Lung (tissue), 12 donors: Measurements from ENCODE around the gene SLC17A7. TPM values are rescaled to one million over a fixed set of nuclear protein-coding genes. Genes with fewer than 3 reads are reported as not detected.

Experiments used
- ATAC-seq: fragments of 200-7000 bp; cut with Tn5 transposase; one replicate; pipeline ENCODE4 v1.9.1; 2020; ENCODE audit warnings: moderate number of reproducible peaks; ENCODE audit not compliant: insufficient read depth, low FRiP score
- DNase-seq, 3 donors: peaks; one replicate each; pipeline ENCODE4 v3.0.0-alpha.2; 2013 to 2017
- H3K27ac ChIP-seq, 2 donors: one replicate each; pipeline ENCODE4 v1.5.1; 2013; ENCODE audit warnings: mild to moderate bottlenecking in 2 of 2, moderate library complexity in 2 of 2, control low read depth in 1 of 2, inconsistent platforms in 1 of 2, low read depth in 1 of 2, low read length in 1 of 2
- H3K27me3 ChIP-seq, 3 donors: one replicate each; pipeline ENCODE4 v1.5.1; 2013; ENCODE audit warnings: low read length in 2 of 3; ENCODE audit not compliant: control insufficient read depth in 3 of 3, insufficient read depth in 3 of 3
- H3K36me3 ChIP-seq, 4 donors: one replicate each; pipeline ENCODE4 v1.5.1; 2013; ENCODE audit warnings: low read length in 4 of 4, mild to moderate bottlenecking in 1 of 4, moderate library complexity in 1 of 4; ENCODE audit not compliant: control insufficient read depth in 4 of 4, insufficient read depth in 4 of 4
- H3K4me1 ChIP-seq, 5 donors: one replicate each; pipeline ENCODE4 v1.5.1; 2013; ENCODE audit warnings: low read length in 5 of 5, mild to moderate bottlenecking in 2 of 5, moderate library complexity in 1 of 5; ENCODE audit not compliant: control insufficient read depth in 5 of 5, insufficient read depth in 5 of 5
- H3K4me3 ChIP-seq: one replicate; pipeline ENCODE4 v1.5.1; 2013; ENCODE audit warnings: mild to moderate bottlenecking, control low read depth, moderate library complexity
- H3K9ac ChIP-seq, 2 donors: one replicate each; pipeline ENCODE4 v1.5.1; 2013; ENCODE audit warnings: low read length in 2 of 2, control low read depth in 1 of 2; ENCODE audit not compliant: insufficient read depth in 1 of 2
- H3K9me3 ChIP-seq, 4 donors: one replicate each; pipeline ENCODE4 v1.5.1; 2013; ENCODE audit warnings: low read length in 3 of 4, mild to moderate bottlenecking in 1 of 4, moderate library complexity in 1 of 4; ENCODE audit not compliant: control insufficient read depth in 4 of 4, insufficient read depth in 3 of 4
- WGBS, 2 donors: extraction: QIAGEN DNeasy Blood & Tissue Kit; methylation state at CpG; one replicate each; pipeline ENCODE4 v1.1.7; 2013; 5-methylcytosine and 5-hydroxymethylcytosine counted together
- polyA plus RNA-seq, 2 donors: library from polyadenylated mRNA; stranded (reverse); fragments of 200-250 nt; gene quantifications; one replicate each; pipeline ENCODE4 v1.2.1, GENCODE V29; 2013
- total RNA-seq, 2 donors: library from RNA; depleted of rRNA in 1 of 2; stranded (reverse); fragments of >200 nt in 1 of 2; gene quantifications; one replicate each; pipeline ENCODE4 v1.2.1, GENCODE V29; 2014 to 2021
- TF ChIP-seq, protein P1 (sequence below): IDR thresholded peaks from 2 replicates; pipeline ENCODE4 v1.5.1; 2012; ENCODE audit warnings: mild to moderate bottlenecking; ENCODE audit errors: control extremely low read depth, extremely low read depth
- donor health status: control.
- donor health status: control.
- donor health status: Bipolar disorder and iron deficiency.
- donor health status: healthy.
- donor health status: DM: yes; HTN: yes; CAD: no.

The SLC17A7 gene
- total and polyA plus RNA-seq, 4 donors = 0.10 to 0.51 (median 0.30) TPM

- H3K27me3 ChIP-seq = peaks cover 6 to 97% (median 90%) of the 10 kb centered on the region in 3 donors
- ATAC-seq (no peak), DNase-seq (no peak)
- H3K4me3 ChIP-seq = no peak overlapping the region
- H3K4me1 ChIP-seq = peaks cover 0 to 8% (median 7%) of the 10 kb centered on the region in 5 donors
- no peaks in the 10 kb centered on the region for H3K36me3 ChIP-seq
- peaks cover 0 to 7% (median 0%) of the 10 kb centered on the region in 4 donors for H3K9me3 ChIP-seq
- H3K9ac ChIP-seq = no peak overlapping the region
- no peak overlapping the region for H3K27ac ChIP-seq
- TF ChIP-seq, protein P1, sequence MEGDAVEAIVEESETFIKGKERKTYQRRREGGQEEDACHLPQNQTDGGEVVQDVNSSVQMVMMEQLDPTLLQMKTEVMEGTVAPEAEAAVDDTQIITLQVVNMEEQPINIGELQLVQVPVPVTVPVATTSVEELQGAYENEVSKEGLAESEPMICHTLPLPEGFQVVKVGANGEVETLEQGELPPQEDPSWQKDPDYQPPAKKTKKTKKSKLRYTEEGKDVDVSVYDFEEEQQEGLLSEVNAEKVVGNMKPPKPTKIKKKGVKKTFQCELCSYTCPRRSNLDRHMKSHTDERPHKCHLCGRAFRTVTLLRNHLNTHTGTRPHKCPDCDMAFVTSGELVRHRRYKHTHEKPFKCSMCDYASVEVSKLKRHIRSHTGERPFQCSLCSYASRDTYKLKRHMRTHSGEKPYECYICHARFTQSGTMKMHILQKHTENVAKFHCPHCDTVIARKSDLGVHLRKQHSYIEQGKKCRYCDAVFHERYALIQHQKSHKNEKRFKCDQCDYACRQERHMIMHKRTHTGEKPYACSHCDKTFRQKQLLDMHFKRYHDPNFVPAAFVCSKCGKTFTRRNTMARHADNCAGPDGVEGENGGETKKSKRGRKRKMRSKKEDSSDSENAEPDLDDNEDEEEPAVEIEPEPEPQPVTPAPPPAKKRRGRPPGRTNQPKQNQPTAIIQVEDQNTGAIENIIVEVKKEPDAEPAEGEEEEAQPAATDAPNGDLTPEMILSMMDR = no peak
- WGBS, 2 donors = 51 to 58% methylated on average over 11 to 12 of the region's 12 CpGs
Observed at GRCh38 chr19:49427339-49427738, 14.0 kb downstream of the SLC17A7 start.

DNA sequence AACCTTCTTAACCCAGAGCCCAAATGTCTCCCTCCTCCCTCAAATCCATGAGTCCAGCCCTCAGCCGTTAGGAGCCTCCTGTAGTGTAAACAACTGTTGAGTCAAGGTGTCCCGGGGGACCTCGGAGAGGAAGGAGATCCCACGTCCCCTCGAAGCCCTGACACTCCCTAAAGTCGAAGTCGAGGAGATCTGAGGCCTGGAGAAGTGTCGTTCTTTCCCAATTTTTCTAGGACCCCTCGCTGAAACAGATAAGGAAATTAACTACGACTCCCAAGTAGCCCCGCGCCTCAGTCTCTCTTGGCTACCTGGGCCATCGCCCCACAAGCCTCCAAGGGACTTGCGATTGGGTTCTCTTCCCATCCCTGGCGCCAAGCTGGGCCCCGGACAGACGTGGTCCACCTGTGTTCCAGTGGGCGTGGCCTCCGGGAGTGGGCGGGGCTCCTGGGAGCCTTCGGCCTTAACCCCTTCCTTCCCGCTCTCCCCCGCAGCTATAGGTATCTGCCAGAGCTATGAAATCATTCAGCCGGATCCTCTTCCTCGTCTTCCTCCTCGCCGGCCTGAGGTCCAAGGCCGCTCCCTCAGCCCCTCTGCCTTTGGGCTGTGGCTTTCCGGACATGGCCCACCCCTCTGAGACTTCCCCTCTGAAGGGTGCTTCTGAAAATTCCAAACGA, 15.3 kb downstream of the SLC17A7 start:
- H3K27ac ChIP-seq = no peak overlapping the region
- H3K4me3 ChIP-seq = no peak overlapping the region
- TF ChIP-seq, protein P1 = no peak
- no peak for ATAC-seq
- 4 to 5% methylated on average over 30 of the region's 30 CpGs for WGBS, 2 donors
- H3K27me3 ChIP-seq = peaks cover 9 to 97% (median 86%) of the 10 kb centered on the region in 3 donors
- no peak for DNase-seq
- no peak overlapping the region for H3K9ac ChIP-seq
- H3K9me3 ChIP-seq = peaks cover 0 to 7% (median 0%) of the 10 kb centered on the region in 4 donors
- no peaks in the 10 kb centered on the region for H3K36me3 ChIP-seq
- H3K4me1 ChIP-seq = peaks cover 0 to 11% (median 7%) of the 10 kb centered on the region in 5 donors

- TF ChIP-seq, protein P1 = no peak
- WGBS, 2 donors = 60% methylated on average over 7 of the region's 7 CpGs
- no peak for DNase-seq
- Histone ChIP-seq H3K27ac (no peak within 1 kb of the TSS), H3K4me3 (no peak within 1 kb of the TSS), H3K9me3 (peaks cover 0 to 2% (median 0%) of the 10 kb centered on the region in 4 donors), H3K4me1 (peaks cover 0 to 12% (median 7%) of the 10 kb centered on the region in 5 donors), H3K27me3 (peaks cover 9 to 88% (median 81%) of the 10 kb centered on the region in 3 donors), H3K36me3 (no peaks in the 10 kb centered on the region), H3K9ac (no peak within 1 kb of the TSS)
- no peak for ATAC-seq
Observed at GRCh38 chr19:49425178-49425577, 16.1 kb downstream of the SLC17A7 start, which contains the start of gene GFY. Gene GFY (plus strand): TSS chr19:49425388. CDS start chr19:49426431, 1,043 bp downstream.

DNA sequence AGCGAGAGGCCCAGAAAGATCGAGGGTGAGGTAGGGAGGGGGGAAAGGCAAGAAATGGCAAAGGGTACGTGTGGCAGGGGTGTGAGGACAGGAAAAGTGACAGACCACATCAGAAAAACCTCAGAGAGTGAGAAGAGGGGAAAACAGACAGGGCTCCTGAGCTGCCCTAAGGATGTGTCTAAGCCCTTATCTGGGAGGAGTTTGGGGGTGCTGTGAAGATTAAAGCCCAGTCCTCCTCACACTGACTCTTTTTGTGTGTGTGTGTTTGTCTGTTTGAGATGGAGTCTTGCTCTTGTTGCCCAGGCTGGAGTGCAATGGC, 17.4 kb downstream of the SLC17A7 start:
- Histone ChIP-seq H3K27ac (no peak overlapping the region), H3K4me1 (peaks cover 0 to 12% (median 7%) of the 10 kb centered on the region in 5 donors), H3K4me3 (no peak overlapping the region), H3K9ac (no peak overlapping the region), H3K36me3 (no peaks in the 10 kb centered on the region), H3K9me3 (peaks cover 0 to 2% (median 0%) of the 10 kb centered on the region in 4 donors), H3K27me3 (peaks cover 9 to 87% (median 81%) of the 10 kb centered on the region in 3 donors)
- 6 to 11% methylated on average over 3 of the region's 3 CpGs for WGBS, 2 donors
- ATAC-seq (no peak), DNase-seq (no peak)
- TF ChIP-seq, protein P1 = no peak
